ENCODE measurements around the gene EMC1. TPM values are rescaled to one million over a fixed set of nuclear protein-coding genes. Genes with fewer than 3 reads are reported as not detected.

Gene EMC1
- total RNA-seq, 1 experiment from 2014 or later = 40.7 TPM

DNA sequence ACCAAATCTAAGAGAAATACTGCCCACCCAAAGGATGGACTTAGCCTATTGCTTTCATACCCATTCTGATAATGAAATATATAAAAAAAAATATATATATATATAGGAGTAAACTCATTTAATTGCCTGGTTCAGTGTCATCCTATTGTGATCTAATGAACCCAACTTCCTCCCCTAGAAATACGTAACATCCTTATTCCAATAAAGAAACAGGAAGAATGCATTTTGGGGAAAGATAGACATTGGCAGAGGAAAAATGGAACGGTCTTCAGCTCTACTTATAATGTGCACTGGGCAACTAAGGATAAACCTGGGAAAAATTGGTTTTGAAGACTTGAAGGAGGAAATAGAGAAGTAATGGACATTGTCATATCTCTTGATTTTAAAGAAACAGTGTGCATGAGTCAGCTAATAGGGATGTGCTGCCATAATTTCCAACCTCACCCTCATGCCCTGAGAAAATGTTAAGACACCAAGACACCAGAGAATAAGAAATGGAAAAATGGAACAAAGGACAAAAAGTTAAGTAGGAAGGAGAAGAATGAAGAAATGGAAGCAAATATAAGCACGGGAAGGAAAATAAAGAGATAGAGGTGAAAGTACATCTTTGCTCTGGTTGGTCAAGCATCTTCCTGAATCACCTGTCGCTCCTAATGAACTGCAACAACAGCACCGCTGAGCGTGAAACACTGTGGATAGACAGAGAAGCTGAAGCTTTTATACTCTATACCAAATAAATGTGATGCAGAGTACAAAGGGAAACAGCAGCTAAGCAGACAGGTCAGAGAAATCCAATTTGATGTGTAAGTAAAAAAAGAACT lies 46.7 kb downstream of the EMC1 start:
- no peaks in the 10 kb centered on the region for H3K9me3 ChIP-seq (ENCODE audit: insufficient read depth, low read depth)
- no peak overlapping the region for H3K4me2 ChIP-seq
- no peaks in the 10 kb centered on the region for H3K36me3 ChIP-seq (ENCODE audit: low read depth)
- no peak overlapping the region for H3K27ac ChIP-seq
- no peak overlapping the region for H2AFZ ChIP-seq
- H4K20me1 ChIP-seq (ENCODE audit: insufficient read depth) = peaks cover 43% of the 10 kb centered on the region
- no peaks in the 10 kb centered on the region for H3F3A ChIP-seq (ENCODE audit: insufficient read depth, low read depth)
- TF ChIP-seq EZH2 (IDR thresholded peaks at IDR 0.05; ENCODE audit: low read depth) = no peak
- TF ChIP-seq, protein P1, sequence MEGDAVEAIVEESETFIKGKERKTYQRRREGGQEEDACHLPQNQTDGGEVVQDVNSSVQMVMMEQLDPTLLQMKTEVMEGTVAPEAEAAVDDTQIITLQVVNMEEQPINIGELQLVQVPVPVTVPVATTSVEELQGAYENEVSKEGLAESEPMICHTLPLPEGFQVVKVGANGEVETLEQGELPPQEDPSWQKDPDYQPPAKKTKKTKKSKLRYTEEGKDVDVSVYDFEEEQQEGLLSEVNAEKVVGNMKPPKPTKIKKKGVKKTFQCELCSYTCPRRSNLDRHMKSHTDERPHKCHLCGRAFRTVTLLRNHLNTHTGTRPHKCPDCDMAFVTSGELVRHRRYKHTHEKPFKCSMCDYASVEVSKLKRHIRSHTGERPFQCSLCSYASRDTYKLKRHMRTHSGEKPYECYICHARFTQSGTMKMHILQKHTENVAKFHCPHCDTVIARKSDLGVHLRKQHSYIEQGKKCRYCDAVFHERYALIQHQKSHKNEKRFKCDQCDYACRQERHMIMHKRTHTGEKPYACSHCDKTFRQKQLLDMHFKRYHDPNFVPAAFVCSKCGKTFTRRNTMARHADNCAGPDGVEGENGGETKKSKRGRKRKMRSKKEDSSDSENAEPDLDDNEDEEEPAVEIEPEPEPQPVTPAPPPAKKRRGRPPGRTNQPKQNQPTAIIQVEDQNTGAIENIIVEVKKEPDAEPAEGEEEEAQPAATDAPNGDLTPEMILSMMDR (conservative IDR thresholded peaks at IDR 0.05) = no peak
- no peak overlapping the region for H3K4me3 ChIP-seq
- intact Hi-C loops (cut with micrococcal nuclease; ENCODE audit: unreplicated experiment) = no loop called here
- H3K4me1 ChIP-seq (replicated peaks; ENCODE audit: insufficient read depth) = peaks cover 3% of the 10 kb centered on the region; the same call in 1 of the 2 replicates
- no peaks in the 10 kb centered on the region for H3K9me2 ChIP-seq (ENCODE audit: insufficient read depth)
- CTCF ChIA-PET = no interaction called here
- peaks cover 82% of the 10 kb centered on the region for H3K79me2 ChIP-seq (ENCODE audit: low read depth)
- no peaks in the 10 kb centered on the region for H3K27me3 ChIP-seq (ENCODE audit: insufficient read depth, low read depth)
- no peak for DNase-seq
- BruUV-seq (replicated peaks) = no TSS peak
- POLR2A ChIA-PET (ENCODE audit: unreplicated experiment) = interaction anchor here (0.5 kb wide), 1 partner anchor 29 kb away, joined by 10 read pairs; no protein-coding TSS in a partner anchor

DNA sequence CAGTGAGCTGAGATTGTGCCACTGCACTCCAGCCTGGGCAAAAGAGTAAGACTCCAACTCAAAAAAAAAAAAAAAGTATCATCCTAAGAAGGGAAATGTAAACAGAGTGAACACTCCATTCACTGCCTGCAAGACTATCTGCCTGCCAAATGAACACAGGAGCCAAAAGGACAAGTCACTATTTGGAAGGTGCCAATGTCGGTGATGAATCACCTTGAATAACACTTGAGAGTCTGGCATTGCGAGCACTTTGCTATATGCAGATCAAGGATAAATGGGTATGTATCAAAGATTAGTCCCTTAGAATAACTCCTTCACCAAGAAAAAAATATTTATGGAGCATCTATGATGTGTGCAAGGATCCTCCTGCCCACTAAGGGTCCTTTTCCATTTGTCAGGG lies 47.9 kb downstream of the EMC1 start:
- Histone ChIP-seq H3K9me3 (ENCODE audit: insufficient read depth, low read depth) (no peaks in the 10 kb centered on the region), H3K27me3 (ENCODE audit: insufficient read depth, low read depth) (no peaks in the 10 kb centered on the region), H3K36me3 (ENCODE audit: low read depth) (0 out of 2 replicates have a peak, but pooled peaks cover 6% of the 10 kb centered on the region), H4K20me1 (ENCODE audit: insufficient read depth) (peaks cover 41% of the 10 kb centered on the region), H3K4me3 (no peak overlapping the region), H3K4me2 (no peak overlapping the region), H3K27ac (no peak overlapping the region), H3K79me2 (ENCODE audit: low read depth) (peaks cover 70% of the 10 kb centered on the region), H3K9me2 (ENCODE audit: insufficient read depth) (no peaks in the 10 kb centered on the region), H3K4me1 (replicated peaks; ENCODE audit: insufficient read depth) (peaks cover 3% of the 10 kb centered on the region; the same call in 1 of the 2 replicates), H3F3A (ENCODE audit: insufficient read depth, low read depth) (no peaks in the 10 kb centered on the region), H2AFZ (no peak overlapping the region)
- TF ChIP-seq EZH2 (IDR thresholded peaks at IDR 0.05; ENCODE audit: low read depth) = no peak
- TF ChIP-seq, protein P1 (conservative IDR thresholded peaks at IDR 0.05) = no peak
- POLR2A ChIA-PET (ENCODE audit: unreplicated experiment) = no interaction called here
- intact Hi-C loops (cut with micrococcal nuclease; ENCODE audit: unreplicated experiment) = no loop called here
- DNase-seq = peak in 1 of 2 experiments; percentile 39
- BruUV-seq (replicated peaks) = no TSS peak
- CTCF ChIA-PET = interaction anchor here (0.7 kb wide), 1 partner anchor 392 kb away, joined by 4 read pairs; no protein-coding TSS in a partner anchor

DNA sequence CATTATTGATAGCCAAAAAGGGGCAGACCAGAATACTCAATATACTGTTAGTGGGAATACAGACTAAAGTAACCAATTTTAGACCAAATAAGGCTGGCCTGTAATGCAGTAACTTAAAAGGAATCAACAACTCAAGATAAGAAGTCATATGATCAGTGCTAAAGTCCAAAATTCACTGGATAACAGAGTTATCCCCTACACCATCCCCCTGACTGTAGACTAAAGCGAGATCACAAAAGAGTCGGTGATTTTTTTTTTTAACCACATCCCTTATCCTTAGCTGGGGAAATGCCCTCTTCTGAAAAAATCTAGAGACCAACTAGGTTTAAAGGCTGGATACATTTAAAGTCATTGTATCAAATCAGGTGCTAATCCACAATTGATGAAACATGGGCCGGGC lies 48.9 kb downstream of the EMC1 start:
- no peaks in the 10 kb centered on the region for H3K9me2 ChIP-seq (ENCODE audit: insufficient read depth)
- H3K4me3 ChIP-seq = no peak overlapping the region
- intact Hi-C loops (cut with micrococcal nuclease; ENCODE audit: unreplicated experiment) = no loop called here
- H3K27me3 ChIP-seq (ENCODE audit: insufficient read depth, low read depth) = no peaks in the 10 kb centered on the region
- no peak overlapping the region for H3K4me2 ChIP-seq
- H3K27ac ChIP-seq = no peak overlapping the region
- BruUV-seq (replicated peaks) = no TSS peak
- no peaks in the 10 kb centered on the region for H3K9me3 ChIP-seq (ENCODE audit: insufficient read depth, low read depth)
- peaks cover 34% of the 10 kb centered on the region for H4K20me1 ChIP-seq (ENCODE audit: insufficient read depth)
- no peak overlapping the region for H2AFZ ChIP-seq
- H3K79me2 ChIP-seq (ENCODE audit: low read depth) = peaks cover 60% of the 10 kb centered on the region
- POLR2A ChIA-PET (ENCODE audit: unreplicated experiment) = no interaction called here
- no peaks in the 10 kb centered on the region for H3K4me1 ChIP-seq (replicated peaks; ENCODE audit: insufficient read depth)
- no peak for TF ChIP-seq EZH2 (IDR thresholded peaks at IDR 0.05; ENCODE audit: low read depth)
- TF ChIP-seq, protein P1 (conservative IDR thresholded peaks at IDR 0.05) = no peak
- H3K36me3 ChIP-seq (ENCODE audit: low read depth) = 0 out of 2 replicates have a peak, but pooled peaks cover 6% of the 10 kb centered on the region
- CTCF ChIA-PET = no interaction called here
- no peaks in the 10 kb centered on the region for H3F3A ChIP-seq (ENCODE audit: insufficient read depth, low read depth)
- DNase-seq = no peak
